Activated T-cell treated with anti-CD3 and anti-CD28 coated beads, Interleukin-2, amount 50 U/mL, for 4 hours (primary cell): Measurements from ENCODE around the gene SLX9. TPM values are rescaled to one million over a fixed set of nuclear protein-coding genes. Genes with fewer than 3 reads are reported as not detected.

Experiments
- ATAC-seq, 2 donors: fragments of 200-7000 bp; cut with Tn5 transposase; one replicate each; pipeline ENCODE4 v1.10.0; 2021
- DNase-seq: peaks from one replicate; pipeline ENCODE4 v3.0.0-alpha.2; 2020
- H3K27me3 Mint-ChIP-seq: one replicate; pipeline ENCODE4 v1.8.0; 2021; ENCODE audit warnings: low read depth, mixed read lengths
- H3K36me3 Mint-ChIP-seq: one replicate; pipeline ENCODE4 v1.8.0; 2022; ENCODE audit warnings: mixed read lengths; ENCODE audit not compliant: insufficient read depth
- H3K4me1 Mint-ChIP-seq: one replicate; pipeline ENCODE4 v1.8.0; 2021; ENCODE audit warnings: low read depth, mixed read lengths
- H3K4me3 Mint-ChIP-seq: one replicate; pipeline ENCODE4 v1.8.0; 2021; ENCODE audit warnings: mild to moderate bottlenecking, moderate library complexity, mixed read lengths
- H3K9me3 Mint-ChIP-seq: one replicate; pipeline ENCODE4 v1.8.0; 2021; ENCODE audit warnings: mixed read lengths
- total RNA-seq, 3 donors: library from RNA; stranded (reverse); gene quantifications; one replicate each; pipeline ENCODE4 v1.2.1, GENCODE V29; 2021

The SLX9 gene
- total RNA-seq, 3 donors from 2014 or later: 100 to 130 (median 126) TPM

DNA sequence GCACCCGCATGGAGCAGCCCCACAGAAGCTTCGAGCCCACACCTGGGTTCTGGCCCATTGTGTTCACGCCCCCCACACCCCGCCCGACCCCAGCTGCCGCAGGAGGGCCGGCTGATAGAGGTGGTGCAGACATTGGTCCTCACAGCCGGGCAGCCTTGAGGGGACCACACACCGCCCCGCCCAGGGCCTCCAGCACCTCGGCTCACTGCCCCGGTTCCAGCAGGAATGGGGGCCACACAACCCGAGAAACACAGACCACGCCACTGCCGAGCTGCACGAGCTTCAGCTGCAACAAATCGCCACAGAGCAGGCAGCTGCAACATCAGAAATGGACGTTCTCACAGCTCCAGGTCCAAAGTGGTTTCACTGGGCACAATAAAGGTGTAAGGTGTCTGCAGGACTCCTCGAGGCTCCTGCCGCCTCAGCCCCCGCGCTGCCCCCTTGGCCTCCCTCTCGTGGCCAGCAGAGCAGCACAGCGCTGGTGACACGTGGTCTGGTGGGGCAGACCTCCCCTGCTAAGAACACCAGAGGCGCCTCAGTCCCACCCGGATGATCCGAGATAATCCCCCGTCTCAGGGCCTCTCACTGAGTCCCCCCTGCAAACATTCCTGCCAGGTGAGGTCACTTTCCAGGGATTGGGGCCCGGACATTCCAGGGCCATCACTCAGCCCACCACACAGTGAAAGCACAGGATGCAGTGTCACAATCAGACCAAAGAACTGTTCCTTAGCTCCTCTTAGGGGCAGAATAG lies 72.3 kb downstream of the SLX9 start:
- no peak for DNase-seq
- no peak overlapping the region for H3K4me3 Mint-ChIP-seq
- no peaks in the 10 kb centered on the region for H3K9me3 Mint-ChIP-seq
- no peaks in the 10 kb centered on the region for H3K36me3 Mint-ChIP-seq
- no peak for ATAC-seq
- no peaks in the 10 kb centered on the region for H3K4me1 Mint-ChIP-seq
- H3K27me3 Mint-ChIP-seq: peaks cover 25% of the 10 kb centered on the region

DNA sequence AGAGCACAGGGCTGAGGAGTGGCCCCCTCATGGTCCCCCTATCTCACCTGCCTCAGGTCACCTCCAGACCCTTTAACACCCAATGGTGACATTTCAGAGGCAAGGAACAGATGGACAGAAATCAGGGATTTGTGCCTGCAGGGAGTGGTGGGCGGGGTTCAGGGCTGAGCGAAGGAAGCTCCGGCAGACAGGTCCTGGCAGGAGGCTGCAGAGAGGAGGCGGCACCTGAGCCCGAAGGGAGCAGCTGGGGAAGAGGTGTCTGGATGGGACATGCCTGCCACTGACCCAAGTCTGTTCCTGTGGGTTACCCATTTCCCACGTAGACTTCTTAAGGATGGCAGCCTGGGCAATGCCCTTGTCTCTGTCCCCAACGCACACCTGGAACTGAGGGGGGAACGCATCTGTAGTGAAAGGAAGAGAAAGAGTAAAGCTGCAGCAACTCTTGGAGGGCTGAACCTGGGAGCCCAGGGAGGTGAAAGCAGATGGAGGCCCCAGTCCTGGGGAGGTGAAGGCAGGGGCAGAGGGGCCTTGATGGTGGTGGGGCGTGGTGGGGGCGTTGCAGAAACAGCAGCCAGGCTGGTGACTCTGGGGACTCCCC lies 72.9 kb downstream of the SLX9 start:
- no peak overlapping the region for H3K4me3 Mint-ChIP-seq
- no peak for DNase-seq
- H3K36me3 Mint-ChIP-seq: no peaks in the 10 kb centered on the region
- ATAC-seq: no peak
- peaks cover 32% of the 10 kb centered on the region for H3K27me3 Mint-ChIP-seq
- no peaks in the 10 kb centered on the region for H3K9me3 Mint-ChIP-seq
- peaks cover 3% of the 10 kb centered on the region for H3K4me1 Mint-ChIP-seq

DNA sequence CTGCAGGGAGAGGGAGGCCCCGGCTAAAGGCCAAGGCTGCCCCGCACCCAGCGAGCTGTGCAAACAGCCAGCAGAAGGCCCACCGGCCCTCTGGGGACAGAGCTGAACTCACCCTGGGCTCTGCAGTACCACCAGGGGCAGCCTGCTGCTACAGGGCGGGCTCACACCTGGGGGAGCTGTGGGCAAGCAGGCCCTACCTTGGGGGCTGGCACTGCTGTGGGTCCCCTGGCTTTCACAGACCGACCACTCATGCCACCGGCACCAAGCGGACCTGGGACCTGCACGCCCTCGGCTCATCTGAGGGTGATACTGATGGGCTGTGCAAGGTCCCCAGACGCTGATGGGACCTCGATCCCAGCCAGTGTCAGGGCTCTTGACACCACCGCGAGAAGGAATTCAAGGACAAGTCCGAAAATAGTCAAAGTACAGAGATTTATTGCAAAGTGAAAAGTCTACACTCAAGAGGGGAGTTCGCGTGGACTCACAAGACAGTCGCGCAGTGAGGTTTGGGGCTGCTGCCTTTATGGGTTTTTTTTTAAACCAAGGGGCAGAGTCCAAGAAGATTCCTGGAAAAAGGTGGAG lies 73.5 kb downstream of the SLX9 start:
- H3K27me3 Mint-ChIP-seq: peaks cover 35% of the 10 kb centered on the region
- peaks cover 7% of the 10 kb centered on the region for H3K4me1 Mint-ChIP-seq
- H3K36me3 Mint-ChIP-seq: no peaks in the 10 kb centered on the region
- H3K9me3 Mint-ChIP-seq: no peaks in the 10 kb centered on the region
- H3K4me3 Mint-ChIP-seq: no peak overlapping the region
- DNase-seq (no peak), ATAC-seq (no peak)

DNA sequence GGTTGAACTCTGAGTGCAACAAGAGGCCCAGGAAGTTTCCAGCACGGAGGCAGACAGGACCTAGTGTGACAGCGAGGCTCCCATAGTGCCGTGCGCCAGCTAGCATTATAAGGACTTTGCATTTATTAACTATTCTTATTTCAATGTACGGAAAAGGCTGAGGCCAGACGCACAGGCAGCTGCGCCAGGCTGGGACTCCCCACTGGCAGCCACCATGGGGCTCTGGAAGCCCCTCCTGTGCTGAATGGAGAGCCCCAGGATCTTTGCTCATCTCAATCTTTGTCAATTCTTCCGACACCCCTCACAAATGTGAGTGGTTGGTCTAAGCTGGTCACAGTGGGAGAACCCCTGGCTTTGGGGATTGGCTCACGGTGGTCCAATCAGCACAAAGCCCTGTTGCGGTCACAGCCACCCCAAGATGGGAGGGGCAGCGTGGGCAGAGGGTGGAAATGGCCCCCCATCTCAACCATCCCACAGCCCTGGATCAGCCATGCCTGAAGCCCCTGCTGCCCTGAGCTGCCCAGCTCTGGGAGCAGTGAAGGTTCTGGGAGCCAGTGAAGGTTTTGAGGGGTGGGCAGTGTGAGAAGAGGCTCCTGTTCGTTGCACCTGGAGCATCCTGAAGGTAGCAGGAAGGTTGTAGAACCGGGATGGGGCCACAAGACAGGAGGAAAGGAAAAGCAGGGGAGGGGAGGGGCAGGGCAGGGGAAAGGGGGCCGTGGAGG lies 75.1 kb downstream of the SLX9 start:
- ATAC-seq: no peak
- H3K27me3 Mint-ChIP-seq: peaks cover 40% of the 10 kb centered on the region

DNA sequence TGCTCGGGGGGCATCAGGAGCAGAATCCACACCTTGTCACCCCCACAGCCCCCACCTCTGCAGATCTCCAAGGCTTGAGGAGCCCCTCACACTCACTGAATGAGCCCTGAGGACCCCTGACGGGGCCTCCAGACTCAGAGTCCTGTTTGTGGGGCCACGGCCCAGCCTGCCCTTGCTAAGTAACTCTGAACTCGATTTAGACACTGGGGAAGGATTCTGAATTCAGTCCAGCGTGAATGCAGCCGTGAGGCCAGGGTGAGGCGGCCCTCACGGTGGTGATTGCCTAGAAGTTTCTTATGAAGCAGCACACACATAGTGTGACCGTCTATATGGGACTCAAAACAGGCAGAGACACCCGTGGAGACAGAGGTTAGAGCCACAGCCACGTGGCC lies 75.6 kb downstream of the SLX9 start:
- Mint-ChIP-seq H3K9me3 (no peaks in the 10 kb centered on the region), H3K27me3 (peaks cover 44% of the 10 kb centered on the region), H3K36me3 (no peaks in the 10 kb centered on the region), H3K4me3 (no peak overlapping the region), H3K4me1 (peaks cover 7% of the 10 kb centered on the region)
- DNase-seq (no peak), ATAC-seq (no peak)

More for the DNA sequence above, 75.1 kb downstream of the SLX9 start:
- no peak for DNase-seq
- peaks cover 7% of the 10 kb centered on the region for H3K4me1 Mint-ChIP-seq
- no peaks in the 10 kb centered on the region for H3K9me3 Mint-ChIP-seq
- H3K4me3 Mint-ChIP-seq: no peak overlapping the region
- no peaks in the 10 kb centered on the region for H3K36me3 Mint-ChIP-seq

DNA sequence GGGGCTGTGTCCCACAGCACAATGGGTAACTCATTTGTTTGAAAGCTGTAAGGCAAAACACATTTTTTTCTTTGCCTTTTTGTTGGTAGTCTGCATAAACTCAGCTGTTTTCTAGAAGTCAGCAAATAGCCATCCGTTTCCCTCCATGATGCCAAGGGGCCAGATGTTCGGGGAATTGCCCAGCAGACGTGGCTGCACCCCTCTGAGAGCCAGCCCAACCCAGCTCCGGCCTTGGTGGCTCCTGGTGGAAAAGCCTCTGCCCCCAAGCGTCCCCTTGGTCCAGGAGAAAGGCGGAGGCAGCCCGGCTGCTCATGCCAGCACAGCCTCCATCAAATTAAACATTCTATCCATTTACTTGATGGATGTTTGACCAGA lies 76.2 kb downstream of the SLX9 start:
- DNase-seq (no peak), ATAC-seq (no peak)
- H3K4me1 Mint-ChIP-seq: peaks cover 7% of the 10 kb centered on the region
- no peak overlapping the region for H3K4me3 Mint-ChIP-seq
- H3K9me3 Mint-ChIP-seq: no peaks in the 10 kb centered on the region
- H3K36me3 Mint-ChIP-seq: no peaks in the 10 kb centered on the region
- H3K27me3 Mint-ChIP-seq: peaks cover 47% of the 10 kb centered on the region

DNA sequence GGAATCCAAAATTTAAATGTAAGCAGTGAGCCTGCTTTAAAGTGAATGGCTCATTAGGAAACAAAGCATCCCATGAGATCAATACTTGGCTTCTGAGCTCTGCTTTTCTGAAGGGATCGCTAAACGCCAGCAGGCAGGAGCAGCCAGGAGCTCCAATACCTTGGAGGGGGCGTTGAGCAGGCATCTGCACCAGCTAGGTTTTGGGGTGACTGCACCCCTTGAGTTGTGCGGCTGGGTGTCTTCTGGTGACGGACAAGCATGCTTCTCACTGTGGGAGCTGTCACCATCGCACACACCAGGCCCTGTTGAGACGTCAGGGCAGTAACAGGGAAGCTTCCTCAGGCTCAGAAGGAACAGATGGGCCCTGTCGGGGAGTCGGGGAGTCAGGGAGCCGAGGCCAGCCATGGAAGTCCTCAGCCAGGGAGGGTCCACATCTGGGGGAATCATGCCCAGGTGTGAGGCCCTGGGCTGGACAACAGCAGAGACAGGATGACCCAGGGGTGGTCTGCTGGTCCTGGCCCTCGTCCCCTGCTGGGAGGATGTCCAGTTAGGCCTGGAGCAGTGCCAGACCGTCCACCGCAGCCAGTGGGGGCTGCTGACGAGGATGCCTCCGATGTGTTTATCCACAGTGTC lies 76.7 kb downstream of the SLX9 start:
- H3K9me3 Mint-ChIP-seq: no peaks in the 10 kb centered on the region
- H3K27me3 Mint-ChIP-seq: peaks cover 47% of the 10 kb centered on the region
- ATAC-seq: no peak
- no peak overlapping the region for H3K4me3 Mint-ChIP-seq
- H3K36me3 Mint-ChIP-seq: no peaks in the 10 kb centered on the region
- no peak for DNase-seq
- H3K4me1 Mint-ChIP-seq: peaks cover 7% of the 10 kb centered on the region

DNA sequence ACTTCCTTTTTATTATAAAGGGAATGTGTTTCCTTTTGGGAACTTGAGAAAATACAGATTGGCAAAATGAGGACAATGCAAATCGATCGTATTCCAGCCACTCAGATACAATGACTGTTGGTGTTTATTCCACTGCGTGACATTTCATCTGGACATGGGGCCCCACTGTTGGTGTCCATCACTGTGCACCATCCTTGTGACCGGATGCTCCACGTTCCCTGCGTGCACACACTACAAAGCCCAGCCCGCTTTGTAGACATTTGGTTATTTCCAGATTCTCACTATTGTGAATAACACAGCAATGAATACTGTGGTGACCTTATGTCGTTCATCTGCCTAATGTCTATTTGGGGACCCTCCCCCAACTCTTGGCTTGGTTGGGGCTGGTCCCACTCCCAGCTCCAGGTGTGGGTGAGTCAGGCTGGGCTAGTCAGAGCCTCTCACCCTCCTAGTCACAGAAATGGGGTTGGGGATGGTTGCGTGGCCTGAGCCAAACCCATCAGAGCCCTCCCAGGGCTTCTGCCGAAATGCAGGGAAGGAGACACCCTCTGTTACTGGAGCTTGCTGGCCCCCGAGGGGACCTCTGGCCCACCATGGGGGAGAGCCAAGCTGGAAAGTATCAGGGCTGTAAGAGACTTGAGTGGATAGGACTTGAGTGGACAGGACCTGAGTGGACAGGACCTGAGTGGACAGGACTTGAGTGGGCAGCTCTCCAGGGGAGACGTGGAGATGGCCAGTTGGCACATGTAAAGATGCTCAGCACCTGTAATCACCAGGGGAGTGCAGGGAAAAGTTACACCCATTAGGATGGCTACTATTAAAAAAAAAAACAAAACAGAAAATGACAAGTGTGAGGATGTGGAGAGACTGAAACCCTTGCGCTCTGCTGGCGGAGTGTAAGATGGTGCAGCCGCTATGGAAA lies 77.5 kb downstream of the SLX9 start:
- no peak for DNase-seq
- Mint-ChIP-seq H3K27me3 (peaks cover 47% of the 10 kb centered on the region), H3K36me3 (no peaks in the 10 kb centered on the region)

DNA sequence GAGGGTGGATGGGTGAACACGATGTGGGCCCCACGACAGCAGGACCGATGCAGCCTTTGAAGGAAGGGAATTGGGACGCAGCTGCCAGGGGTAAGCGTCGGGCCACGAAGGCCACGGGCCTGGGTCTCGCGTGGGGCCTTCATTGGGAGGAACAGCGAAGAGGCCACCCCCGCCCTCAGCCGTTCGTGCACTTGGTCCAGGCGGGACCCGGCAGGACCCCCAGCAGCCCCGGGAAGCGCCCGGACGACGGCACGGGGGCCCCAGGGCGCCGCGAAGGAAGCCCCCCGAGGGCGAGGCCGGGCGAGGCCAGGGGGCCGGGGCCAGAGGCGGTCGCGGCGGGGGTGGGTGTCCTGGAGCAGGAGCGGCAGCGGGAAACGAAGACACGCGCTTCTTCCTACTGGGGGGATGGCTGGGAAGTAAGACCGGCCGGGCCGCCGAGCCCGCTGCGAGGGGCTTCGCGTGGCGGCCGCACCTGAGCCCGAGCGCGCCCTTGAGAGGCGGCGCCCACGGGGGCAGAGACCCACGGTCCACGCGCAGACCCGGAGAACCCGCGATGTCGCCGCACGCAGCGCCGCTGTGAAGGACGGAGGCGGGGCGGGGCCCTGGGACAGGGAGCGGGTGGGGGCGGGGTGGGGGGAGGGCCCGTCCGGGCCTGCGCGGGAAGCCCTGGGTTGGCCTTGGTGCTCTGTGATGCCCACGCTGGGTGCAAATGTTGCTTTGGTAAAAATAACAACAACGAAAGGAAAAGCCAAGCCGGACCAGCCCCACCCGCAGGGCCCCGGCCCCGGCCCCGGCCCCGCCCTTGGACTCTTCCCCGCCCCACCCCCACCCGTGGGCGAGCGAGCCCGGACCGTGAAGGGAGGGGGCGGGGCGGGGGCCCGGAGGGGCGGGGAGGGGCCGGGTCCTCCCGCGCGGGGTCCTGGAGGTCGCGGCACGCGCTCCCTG lies 78.6 kb downstream of the SLX9 start:
- Mint-ChIP-seq H3K9me3 (peaks cover 3% of the 10 kb centered on the region), H3K4me3 (peak overlapping the region; percentile 61), H3K27me3 (peaks cover 43% of the 10 kb centered on the region), H3K36me3 (no peaks in the 10 kb centered on the region), H3K4me1 (peaks cover 7% of the 10 kb centered on the region)
- DNase-seq (no peak), ATAC-seq (peak in 1 of 2 donors; percentile 31)

More for the DNA sequence above, 77.5 kb downstream of the SLX9 start:
- ATAC-seq: no peak
- Mint-ChIP-seq H3K4me1 (peaks cover 7% of the 10 kb centered on the region), H3K4me3 (peak overlapping the region; percentile 61), H3K9me3 (no peaks in the 10 kb centered on the region)

DNA sequence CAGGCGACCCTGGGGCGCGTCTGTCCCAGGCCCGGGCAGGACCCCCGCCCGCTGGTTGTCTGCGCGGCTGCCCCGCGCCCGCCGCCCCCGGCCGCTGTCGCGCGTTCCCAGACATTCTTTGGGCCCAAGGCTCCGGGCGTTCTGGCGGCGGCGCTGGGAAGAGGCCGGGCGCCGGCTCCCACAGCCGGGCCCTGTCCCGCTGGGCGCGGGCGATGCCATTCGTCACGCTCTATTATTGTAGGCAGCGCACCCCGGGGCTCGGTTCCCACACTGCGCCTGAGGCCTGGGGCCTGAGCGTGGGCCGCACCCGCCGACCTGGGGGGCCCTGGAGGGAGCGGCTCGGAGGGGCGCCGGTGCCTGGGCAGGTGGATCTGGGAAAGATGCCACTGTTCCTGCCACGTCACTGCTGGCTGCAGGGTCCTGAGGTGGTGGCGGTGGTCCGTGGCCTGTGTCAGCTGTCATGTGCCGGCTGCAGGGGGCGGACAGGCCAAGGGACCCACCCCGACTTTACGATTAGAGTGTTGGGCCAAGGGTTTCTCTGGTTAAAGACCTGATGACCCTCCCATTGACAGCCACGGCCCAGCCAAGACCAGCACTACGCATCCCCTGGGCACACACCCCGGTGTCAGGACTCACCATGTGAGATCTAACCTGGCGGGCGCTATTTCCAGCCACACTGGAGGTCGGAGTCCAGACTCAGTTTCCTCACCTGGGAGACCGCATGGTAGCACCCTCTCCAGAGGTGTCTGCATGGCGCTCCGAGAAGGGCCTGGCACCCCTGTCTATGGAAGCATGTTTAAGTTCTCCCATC lies 79.5 kb downstream of the SLX9 start:
- H3K4me3 Mint-ChIP-seq: peak overlapping the region; percentile 21
- DNase-seq (no peak), ATAC-seq (peak in 1 of 2 donors; percentile 40)
- H3K9me3 Mint-ChIP-seq: peaks cover 7% of the 10 kb centered on the region
- no peaks in the 10 kb centered on the region for H3K36me3 Mint-ChIP-seq
- peaks cover 40% of the 10 kb centered on the region for H3K27me3 Mint-ChIP-seq
- peaks cover 7% of the 10 kb centered on the region for H3K4me1 Mint-ChIP-seq

DNA sequence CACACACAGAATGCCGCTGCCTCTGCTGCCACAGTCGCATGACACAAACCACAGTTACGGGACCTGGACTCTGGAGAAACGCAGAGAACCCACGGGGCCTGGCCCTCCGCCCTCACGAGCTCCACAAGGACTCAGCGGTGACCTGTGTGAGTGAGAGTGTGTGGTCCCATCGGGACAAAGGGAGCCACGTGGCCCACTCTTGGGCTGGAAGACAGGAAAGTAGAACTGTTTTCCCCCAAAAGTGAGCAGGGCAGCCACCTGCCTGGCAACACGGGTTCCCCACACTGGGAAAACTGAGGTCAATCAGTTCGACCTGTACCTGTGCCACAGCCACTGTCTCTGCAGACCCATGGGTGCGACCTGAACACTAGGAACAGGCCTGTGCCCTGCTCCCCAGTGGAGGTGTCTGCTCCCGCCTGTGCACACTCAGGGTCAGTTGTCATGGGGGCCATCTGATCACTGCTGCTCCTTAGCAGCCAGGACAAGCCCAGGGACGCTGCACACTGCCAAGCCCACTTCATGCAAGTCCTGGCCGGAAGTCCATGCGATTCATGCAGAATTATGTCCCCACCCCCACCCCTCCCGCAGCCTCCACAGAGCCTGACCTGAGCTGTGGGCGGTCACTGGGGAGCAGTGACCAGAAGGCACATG lies 80.2 kb downstream of the SLX9 start:
- H3K4me3 Mint-ChIP-seq: no peak overlapping the region
- DNase-seq (no peak), ATAC-seq (no peak)
- peaks cover 37% of the 10 kb centered on the region for H3K27me3 Mint-ChIP-seq
- H3K9me3 Mint-ChIP-seq: peaks cover 14% of the 10 kb centered on the region
- H3K36me3 Mint-ChIP-seq: no peaks in the 10 kb centered on the region
- H3K4me1 Mint-ChIP-seq: peaks cover 7% of the 10 kb centered on the region
